ENCODE measurements around the gene KAZN. TPM values are rescaled to one million over a fixed set of nuclear protein-coding genes. Genes with fewer than 3 reads are reported as not detected.

KAZN gene
- total and polyA plus RNA-seq, 9 donors: 10.1 to 56.4 (median 27.9) TPM

DNA sequence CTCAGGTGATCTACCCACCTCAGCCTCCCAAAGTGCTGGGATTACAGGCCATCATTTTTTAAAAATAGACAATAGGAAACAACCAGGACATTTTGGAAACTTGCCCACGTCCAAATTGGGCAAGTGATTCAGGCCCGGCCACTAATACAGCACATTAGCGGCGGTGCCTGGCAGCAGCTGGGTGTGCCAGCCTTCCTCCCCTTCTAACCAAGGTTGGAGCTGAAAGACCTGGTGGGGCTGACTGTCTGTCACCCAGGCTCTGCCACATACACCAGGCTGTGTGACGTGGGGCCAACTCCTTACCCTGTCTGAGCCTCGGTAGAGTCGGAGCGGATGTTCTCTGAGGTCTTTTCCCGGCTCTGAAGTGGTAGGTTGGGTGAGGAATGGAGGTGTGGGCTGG, 525.4 kb downstream of the KAZN start:
- 88 to 93% (median 90%) methylated on average over 9 of the region's 9 CpGs for WGBS, 3 donors

DNA sequence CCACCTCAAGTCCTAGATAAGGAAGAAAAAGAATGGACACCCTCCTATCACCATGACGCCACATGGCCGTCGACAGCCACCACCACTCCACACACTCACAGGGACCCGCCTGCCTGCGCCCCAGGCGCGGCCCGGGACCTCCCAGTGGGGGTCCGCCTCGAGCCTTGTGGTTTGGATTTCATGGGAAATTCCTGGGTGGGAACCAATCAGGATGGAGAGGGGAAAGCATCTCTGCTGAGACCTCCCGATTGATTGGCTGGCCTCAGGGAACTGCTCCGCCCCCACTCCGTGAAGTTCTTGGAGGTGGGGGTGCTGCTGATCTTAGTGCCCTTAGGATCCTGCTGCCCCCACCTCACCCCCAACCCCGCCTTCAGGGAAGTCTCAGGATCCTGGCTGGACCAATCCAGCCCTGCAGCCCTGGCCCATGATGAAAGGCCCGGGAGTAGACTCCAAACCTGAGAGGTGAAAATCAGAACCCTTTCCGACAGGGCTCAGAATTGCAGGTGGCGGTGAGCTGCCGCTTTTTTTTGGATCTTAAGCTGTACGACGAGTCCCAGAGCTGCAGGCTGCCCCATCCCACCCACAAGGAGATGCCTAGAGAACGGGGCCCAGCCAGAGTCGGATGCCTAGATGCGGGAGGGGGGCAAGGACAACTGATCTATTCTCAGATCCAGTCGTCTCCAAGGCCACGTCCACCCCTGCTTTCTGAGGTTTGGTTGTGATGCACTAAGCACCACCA, 526.0 kb downstream of the KAZN start:
- no peak for TF ChIP-seq EP300 (IDR thresholded peaks at IDR 0.05)
- no peak for TF ChIP-seq POLR2A (IDR thresholded peaks at IDR 0.05)
- TF ChIP-seq, protein P1, sequence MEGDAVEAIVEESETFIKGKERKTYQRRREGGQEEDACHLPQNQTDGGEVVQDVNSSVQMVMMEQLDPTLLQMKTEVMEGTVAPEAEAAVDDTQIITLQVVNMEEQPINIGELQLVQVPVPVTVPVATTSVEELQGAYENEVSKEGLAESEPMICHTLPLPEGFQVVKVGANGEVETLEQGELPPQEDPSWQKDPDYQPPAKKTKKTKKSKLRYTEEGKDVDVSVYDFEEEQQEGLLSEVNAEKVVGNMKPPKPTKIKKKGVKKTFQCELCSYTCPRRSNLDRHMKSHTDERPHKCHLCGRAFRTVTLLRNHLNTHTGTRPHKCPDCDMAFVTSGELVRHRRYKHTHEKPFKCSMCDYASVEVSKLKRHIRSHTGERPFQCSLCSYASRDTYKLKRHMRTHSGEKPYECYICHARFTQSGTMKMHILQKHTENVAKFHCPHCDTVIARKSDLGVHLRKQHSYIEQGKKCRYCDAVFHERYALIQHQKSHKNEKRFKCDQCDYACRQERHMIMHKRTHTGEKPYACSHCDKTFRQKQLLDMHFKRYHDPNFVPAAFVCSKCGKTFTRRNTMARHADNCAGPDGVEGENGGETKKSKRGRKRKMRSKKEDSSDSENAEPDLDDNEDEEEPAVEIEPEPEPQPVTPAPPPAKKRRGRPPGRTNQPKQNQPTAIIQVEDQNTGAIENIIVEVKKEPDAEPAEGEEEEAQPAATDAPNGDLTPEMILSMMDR (IDR thresholded peaks at IDR 0.05): no peak
- Histone ChIP-seq H3K4me1 (ENCODE audit: insufficient read depth) (no peaks in the 10 kb centered on the region), H3K36me3 (no peaks in the 10 kb centered on the region), H3K9me3 (peaks cover 0 to under 1% of the 10 kb centered on the region in 2 donors), H3K27me3 (no peaks in the 10 kb centered on the region), H3K4me3 (no peak overlapping the region), H3K27ac (no peak overlapping the region)
- intact Hi-C loops (cut with DNase I): loop anchor here (5.0 to 10.0 kb wide), 3 partner anchors 148 to 300 kb away; no protein-coding TSS in a partner anchor
- DNase-seq: peak in 1 of 5 donors; percentile 13
- 88 to 91% (median 90%) methylated on average over 25 of the region's 25 CpGs for WGBS, 3 donors

More for the DNA sequence above, 525.4 kb downstream of the KAZN start:
- H3K36me3 ChIP-seq: no peaks in the 10 kb centered on the region
- TF ChIP-seq, protein P1 (IDR thresholded peaks at IDR 0.05): no peak
- TF ChIP-seq POLR2A (IDR thresholded peaks at IDR 0.05) (no peak), EP300 (IDR thresholded peaks at IDR 0.05) (no peak)
- intact Hi-C loops (cut with DNase I): loop anchor here in 1 of 4 donors (10.0 kb wide), 1 partner anchor 301 kb away; no protein-coding TSS in a partner anchor
- H3K4me1 ChIP-seq (ENCODE audit: insufficient read depth): no peaks in the 10 kb centered on the region
- no peak overlapping the region for H3K27ac ChIP-seq
- no peaks in the 10 kb centered on the region for H3K27me3 ChIP-seq
- DNase-seq: peak in 1 of 5 donors; percentile 15
- H3K4me3 ChIP-seq: no peak overlapping the region
- H3K9me3 ChIP-seq: no peaks in the 10 kb centered on the region

DNA sequence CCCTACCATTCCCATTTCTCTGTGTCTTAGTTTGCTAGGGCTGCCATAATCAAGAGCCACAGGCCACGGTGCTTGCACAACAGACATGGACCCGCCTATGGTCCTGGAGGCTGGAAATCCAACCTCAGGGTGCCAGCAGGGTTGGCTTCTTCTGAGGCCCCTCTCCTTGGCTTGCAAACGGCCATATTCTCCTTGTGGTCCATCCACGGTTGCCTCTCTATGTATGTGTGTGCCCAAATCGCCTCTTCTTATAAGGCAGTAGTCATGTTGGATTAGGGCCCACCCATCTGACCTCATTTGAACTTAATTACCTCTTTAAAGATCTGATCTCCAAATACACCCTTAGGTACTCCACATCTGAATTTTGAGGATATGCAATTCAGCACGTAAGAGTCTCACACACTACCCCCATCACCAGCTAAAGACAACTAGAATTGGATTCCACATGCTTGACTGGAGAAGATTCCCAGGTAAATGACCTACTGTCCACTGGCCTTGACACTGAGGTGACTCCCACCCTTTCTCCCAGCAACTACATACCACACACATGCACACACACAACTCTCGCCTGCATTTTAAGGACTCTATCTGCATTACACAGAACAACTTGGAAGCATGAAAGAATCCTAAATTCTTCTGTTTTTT, 526.7 kb downstream of the KAZN start:
- H3K27ac ChIP-seq: no peak overlapping the region
- no peaks in the 10 kb centered on the region for H3K27me3 ChIP-seq
- no peaks in the 10 kb centered on the region for H3K4me1 ChIP-seq (ENCODE audit: insufficient read depth)
- no peaks in the 10 kb centered on the region for H3K36me3 ChIP-seq
- DNase-seq: no peak
- TF ChIP-seq EP300 (IDR thresholded peaks at IDR 0.05) (no peak), POLR2A (IDR thresholded peaks at IDR 0.05) (no peak)
- TF ChIP-seq, protein P1 (IDR thresholded peaks at IDR 0.05): no peak
- 92 to 96% (median 94%) methylated on average over 7 of the region's 7 CpGs for WGBS, 3 donors
- intact Hi-C loops (cut with DNase I): loop anchor here (5.0 to 10.0 kb wide), 3 partner anchors 147 to 300 kb away; no protein-coding TSS in a partner anchor
- peaks cover 0 to 4% of the 10 kb centered on the region in 2 donors for H3K9me3 ChIP-seq
- H3K4me3 ChIP-seq: no peak overlapping the region

DNA sequence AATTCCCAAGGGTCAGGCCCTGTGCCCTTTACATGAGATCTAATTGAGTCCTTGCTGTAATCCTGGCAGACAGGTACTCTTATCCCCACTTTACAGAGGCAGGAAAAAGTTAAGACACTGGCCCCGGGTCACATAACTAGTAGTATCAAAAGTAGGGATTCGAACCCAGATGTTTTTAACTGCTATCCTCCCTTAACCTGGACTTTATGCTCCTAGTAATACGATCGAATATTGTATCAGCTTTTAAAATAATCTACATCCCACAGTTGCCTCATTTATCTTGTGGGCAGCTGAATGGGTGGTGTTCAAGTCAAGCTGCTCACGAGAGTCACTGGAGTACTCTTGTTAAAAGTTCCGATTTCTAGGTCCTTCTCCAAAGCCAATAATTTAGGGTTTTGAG, 529.6 kb downstream of the KAZN start:
- 70 to 77% (median 76%) methylated on average over 6 of the region's 6 CpGs for WGBS, 3 donors
- Histone ChIP-seq H3K36me3 (no peaks in the 10 kb centered on the region), H3K9me3 (peaks cover 0 to 4% of the 10 kb centered on the region in 2 donors), H3K27me3 (no peaks in the 10 kb centered on the region), H3K4me1 (ENCODE audit: insufficient read depth) (no peaks in the 10 kb centered on the region), H3K27ac (no peak overlapping the region), H3K4me3 (no peak overlapping the region)
- intact Hi-C loops (cut with DNase I): loop anchor here (5.0 to 10.0 kb wide), 3 partner anchors 144 to 297 kb away; no protein-coding TSS in a partner anchor
- TF ChIP-seq, protein P1 (IDR thresholded peaks at IDR 0.05): no peak
- no peak for TF ChIP-seq POLR2A (IDR thresholded peaks at IDR 0.05)
- no peak for TF ChIP-seq EP300 (IDR thresholded peaks at IDR 0.05)
- DNase-seq: peak in 1 of 5 donors; percentile 7
